K562 (cell line): ENCODE results near the gene CARM1. TPM values are rescaled to one million over a fixed set of nuclear protein-coding genes. Genes with fewer than 3 reads are reported as not detected.

Experiments used
- ATAC-seq: fragments of 200-7000 bp; cut with Tn5 transposase; 3 replicates; pipeline ENCODE4 v1.9.1; 2020; ENCODE audit warnings: moderate library complexity
- BruUV-seq: library from RNA; stranded (reverse); fragments of 400-500 nt; replicated peaks from 2 replicates; lab custom pipeline; 2021; lab: Mats Ljungman, UMichigan
- CTCF ChIA-PET: fragments of 300-600 bp; formaldehyde crosslinking; extraction: SDS; loops from one replicate; lab custom pipeline; 2021; ENCODE audit warnings: low intra/inter-chr PET ratio; lab: Yijun Ruan, JAX
- POLR2A ChIA-PET: fragments of 300-600, 350-650 bp; sonication (Branson Sonifier 250); formaldehyde crosslinking; extraction: SDS; loops from one replicate; lab custom pipeline; 2021; ENCODE audit warnings: antibody characterized with exemption, inconsistent platforms; lab: Yijun Ruan, JAX
- DNase-seq, 4 experiments: peaks; one replicate each; pipeline versions ENCODE4 v3.0.0 to v3.0.0-alpha.2; 2011 to 2018; ENCODE audit warnings: low spot score in 3 of 4, mixed read lengths in 3 of 4; ENCODE audit errors: extremely low read depth in 1 of 4
- FAIRE-seq: peaks from 2 replicates; lab custom pipeline; 2011; peaks lifted over from hg19 to GRCh38; lab: Jason Lieb, UNC
- H2AFZ ChIP-seq: 2 replicates; pipeline ENCODE4 v1.6.0; 2011; ENCODE audit warnings: low read depth, low read length, control low read depth, inconsistent platforms
- H3K27ac ChIP-seq: fragments of 200-600 bp; 3 replicates; pipeline ENCODE4 v1.8.0; 2011; ENCODE audit warnings: low read depth, mild to moderate bottlenecking, control low read depth, inconsistent platforms, low read length, moderate library complexity, mixed read lengths; ENCODE audit errors: extremely low read depth
- H3K27me3 ChIP-seq, 2 experiments: fragments of 300-600 bp in 1 of 2; 2 replicates in 1 of 2; 3 replicates in 1 of 2; pipeline versions ENCODE4 v1.6.0 to v1.8.0; 2011; ENCODE audit warnings: inconsistent platforms in 2 of 2, low read length in 2 of 2, mild to moderate bottlenecking in 1 of 2, mixed read lengths in 1 of 2, moderate library complexity in 1 of 2; ENCODE audit not compliant: control insufficient read depth in 2 of 2, insufficient read depth in 2 of 2
- H3K36me3 ChIP-seq: fragments of 300-600 bp; 3 replicates; pipeline ENCODE4 v1.8.0; 2011; ENCODE audit warnings: mild to moderate bottlenecking, low read length, inconsistent platforms; ENCODE audit not compliant: control insufficient read depth, insufficient read depth
- H3K4me1 ChIP-seq, 2 experiments: fragments of 200-600 bp in 1 of 2; replicated peaks in 1 of 2; 2 replicates in 1 of 2; 3 replicates in 1 of 2; pipeline versions ENCODE4 v1.5.1 to v1.8.0; 2011; ENCODE audit warnings: inconsistent platforms in 2 of 2, low read length in 2 of 2, mild to moderate bottlenecking in 1 of 2, mixed read lengths in 1 of 2, moderate library complexity in 1 of 2; ENCODE audit not compliant: control insufficient read depth in 2 of 2, insufficient read depth in 2 of 2
- H3K4me2 ChIP-seq: 2 replicates; pipeline ENCODE4 v1.6.1; 2011; ENCODE audit warnings: low read length, control low read depth, inconsistent platforms, mixed read lengths; ENCODE audit not compliant: insufficient read depth
- H3K4me3 ChIP-seq: fragments of 200-600 bp; sonication (generic), shearing (Covaris generic); 2 replicates; pipeline ENCODE4 v1.5.1; 2016; ENCODE audit warnings: control low read depth, inconsistent platforms
- H3K79me2 ChIP-seq: fragments of 200-600 bp; 3 replicates; pipeline ENCODE4 v1.8.0; 2011; ENCODE audit warnings: low read length, inconsistent platforms; ENCODE audit not compliant: control insufficient read depth, insufficient read depth
- H3K9ac ChIP-seq, 2 experiments: 2 replicates each; pipeline versions ENCODE4 v1.6.0 to v1.6.1; 2011; ENCODE audit warnings: low read depth in 2 of 2, low read length in 2 of 2, control low read depth in 1 of 2, inconsistent platforms in 1 of 2, mild to moderate bottlenecking in 1 of 2, mixed read lengths in 1 of 2; ENCODE audit not compliant: insufficient read depth in 1 of 2
- H3K9me1 ChIP-seq: one replicate; pipeline ENCODE4 v1.6.0; 2011; ENCODE audit warnings: inconsistent platforms, mild to moderate bottlenecking, low read length, moderate library complexity; ENCODE audit not compliant: control insufficient read depth, insufficient read depth
- H3K9me3 ChIP-seq: replicated peaks from 2 replicates; pipeline ENCODE4 v1.5.1; 2011; ENCODE audit warnings: low read depth, low read length, inconsistent platforms; ENCODE audit not compliant: control insufficient read depth, insufficient read depth
- H4K20me1 ChIP-seq: replicated peaks from 2 replicates; pipeline ENCODE4 v1.6.1; 2011; ENCODE audit warnings: low read length, inconsistent platforms, mixed read lengths; ENCODE audit not compliant: control insufficient read depth, insufficient read depth
- ADNP ChIP-seq: fragments of 200-800 bp; sonication (Bioruptor generic); IDR thresholded peaks from 2 replicates; pipeline ENCODE4 v1.6.1; 2016; ENCODE audit warnings: missing genetic modification characterization, missing compliant biosample characterization
- CBX1 ChIP-seq: sonication (generic); IDR thresholded peaks from 2 replicates; pipeline ENCODE4 v1.6.1; 2016; ENCODE audit warnings: antibody characterized with exemption, low read depth, mild to moderate bottlenecking
- CHD4 ChIP-seq: fragments of 200-600 bp; sonication (generic); IDR thresholded peaks from 3 replicates; pipeline ENCODE4 v1.6.1; 2012; ENCODE audit warnings: low read depth, mild to moderate bottlenecking, mixed read lengths, low read length, inconsistent platforms; ENCODE audit not compliant: insufficient read depth, insufficient replicate concordance, poor library complexity, severe bottlenecking
- U2AF2 ChIP-seq: fragments of 200-400 bp; formaldehyde crosslinking; optimal IDR thresholded peaks from 2 replicates; pipeline ENCODE3; 2017; ENCODE audit warnings: low read depth, mild to moderate bottlenecking, low read length
- ZEB2 ChIP-seq: fragments of 450-650 bp; IDR thresholded peaks from 2 replicates; pipeline ENCODE4 v1.6.1; 2016
- ZKSCAN8 ChIP-seq: fragments of 200-800 bp; sonication (Bioruptor generic); IDR thresholded peaks from 2 replicates; pipeline ENCODE4 v1.6.1; 2016; ENCODE audit warnings: missing genetic modification characterization, missing compliant biosample characterization
- WGBS: fragments of 100-300 bp; shearing (Covaris generic); methylation state at CpG from one replicate; pipeline ENCODE4 v1.1.6; 2016; ENCODE audit warnings: low coverage, mixed read lengths; ENCODE audit not compliant: insufficient coverage; ENCODE audit errors: missing lambda C conversion rate; 5-methylcytosine and 5-hydroxymethylcytosine counted together
- in situ Hi-C: fragments of 300-500 bp; cut with MboI; formaldehyde crosslinking; loops from 4 replicates; pipeline ENCODE4 v1.15.0; 2018; ENCODE audit warnings: inconsistent platforms, mixed read lengths
- intact Hi-C: fragments of 100-400 bp; cut with micrococcal nuclease; formaldehyde crosslinking; loops from 2 replicates; pipeline ENCODE4 v1.14.2; 2022
- polyA plus RNA-seq, 8 experiments: library from polyadenylated mRNA; depleted of rRNA in 4 of 8; stranded (reverse) in 5 of 8; unstranded in 3 of 8; fragments of >200 nt; fragmentation: Nextera tagmentation in 2 of 8; fragmentation: Illumina TruSeq in 1 of 8; extraction: Ambion mirVana in 2 of 8; extraction: Trizol in 1 of 8; gene quantifications; 2 replicates each; pipeline versions ENCODE4 v1.2.1 to v1.2.3, GENCODE V29; 2011 to 2014; ENCODE audit warnings: inconsistent platforms in 1 of 8, missing spikeins in 1 of 8
- total RNA-seq, 7 experiments: library from RNA; depleted of rRNA in 6 of 7; stranded (reverse); fragments of >200 nt in 6 of 7; fragmentation: Illumina TruSeq in 2 of 7; extraction: Trizol in 2 of 7; gene quantifications; 2 replicates each; pipeline versions ENCODE4 v1.2.1 to v1.2.3, GENCODE V29; 2011 to 2021; ENCODE audit warnings: low replicate concordance in 1 of 7
- TF ChIP-seq, protein P1 (sequence below), 3 experiments: IDR thresholded peaks in 2 of 3; conservative IDR thresholded peaks in 1 of 3; 2 replicates each; pipeline ENCODE4 v1.5.1; 2011 to 2012; ENCODE audit warnings: low read length in 3 of 3, mild to moderate bottlenecking in 3 of 3, control low read depth in 2 of 3, improper control_type of control experiment in 1 of 3, inconsistent platforms in 1 of 3, low read depth in 1 of 3, mixed read lengths in 1 of 3, moderate library complexity in 1 of 3; ENCODE audit not compliant: insufficient read depth in 2 of 3
- TF ChIP-seq, protein P2 (sequence below): sonication (generic); formaldehyde crosslinking; IDR thresholded peaks from 2 replicates; pipeline ENCODE4 v1.9.0; 2022; ENCODE audit warnings: mild to moderate bottlenecking, missing genetic modification reagents
- TF ChIP-seq, protein P3 (sequence below): sonication (generic); formaldehyde crosslinking; IDR thresholded peaks from 2 replicates; pipeline ENCODE4 v1.8.0; 2022; ENCODE audit warnings: mild to moderate bottlenecking, missing genetic modification reagents

The CARM1 gene
- total and polyA plus RNA-seq, 9 of the 15 experiments (the other 6 are each of a cell fraction or from before 2014, with no cell fraction given), result 0.36 to 86.0 (median 29.7) TPM

DNA sequence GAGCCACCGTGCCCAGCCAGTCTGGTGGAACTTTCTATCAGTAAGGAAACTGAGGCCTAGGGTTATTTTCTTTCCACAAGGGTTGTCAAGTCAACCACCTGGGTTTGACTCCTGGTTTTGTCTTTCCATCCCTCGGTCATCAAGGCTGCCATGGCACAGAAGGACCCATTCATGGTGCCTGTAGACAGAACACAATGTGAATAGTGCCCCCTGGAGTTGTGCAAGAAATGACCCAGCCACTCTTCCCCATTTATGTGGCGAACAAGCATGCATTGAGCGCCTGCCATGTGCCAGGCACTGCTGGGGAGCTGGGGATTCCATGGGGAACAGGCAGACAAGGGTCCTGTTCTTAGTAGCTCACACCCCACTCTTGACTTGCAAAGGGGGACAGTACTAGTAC, 93.5 kb downstream of the CARM1 start:
- Histone ChIP-seq H3K27me3 (no peaks in the 10 kb centered on the region), H3K4me2 (0 out of 2 replicates have a peak overlapping the region, but pooled peaks have one; percentile 11), H3K4me3 (no peak overlapping the region), H3K9me3 (no peaks in the 10 kb centered on the region), H3K9ac (no peak overlapping the region), H3K36me3 (peaks cover 25% of the 10 kb centered on the region; the same call in 2 of the 3 replicates), H3K79me2 (peaks cover 92% of the 10 kb centered on the region), H2AFZ (no peak overlapping the region), H3K4me1 (peaks cover 26 to 42% of the 10 kb centered on the region in 2 experiments), H3K27ac (no peak overlapping the region), H4K20me1 (peaks cover 24% of the 10 kb centered on the region), H3K9me1 (peaks cover 8% of the 10 kb centered on the region)
- FAIRE-seq (no peak), DNase-seq (peak in 1 of 4 experiments; percentile 6), ATAC-seq (no peak)
- BruUV-seq, result no TSS peak
- in situ Hi-C loops (no loop called here), intact Hi-C loops (no loop called here)
- CTCF ChIA-PET, result no interaction called here
- 86% methylated on average over 4 of the region's 4 CpGs for WGBS
- TF ChIP-seq CHD4 (peak; percentile 55), ADNP (peak; percentile 62; the same call in 1 of the 2 replicates), ZKSCAN8 (CRISPR knock-in tag) (no peak), CBX1 (peak; percentile 80; the same call in 1 of the 2 replicates), ZEB2 (no peak), U2AF2 (no peak)
- TF ChIP-seq, protein P1, sequence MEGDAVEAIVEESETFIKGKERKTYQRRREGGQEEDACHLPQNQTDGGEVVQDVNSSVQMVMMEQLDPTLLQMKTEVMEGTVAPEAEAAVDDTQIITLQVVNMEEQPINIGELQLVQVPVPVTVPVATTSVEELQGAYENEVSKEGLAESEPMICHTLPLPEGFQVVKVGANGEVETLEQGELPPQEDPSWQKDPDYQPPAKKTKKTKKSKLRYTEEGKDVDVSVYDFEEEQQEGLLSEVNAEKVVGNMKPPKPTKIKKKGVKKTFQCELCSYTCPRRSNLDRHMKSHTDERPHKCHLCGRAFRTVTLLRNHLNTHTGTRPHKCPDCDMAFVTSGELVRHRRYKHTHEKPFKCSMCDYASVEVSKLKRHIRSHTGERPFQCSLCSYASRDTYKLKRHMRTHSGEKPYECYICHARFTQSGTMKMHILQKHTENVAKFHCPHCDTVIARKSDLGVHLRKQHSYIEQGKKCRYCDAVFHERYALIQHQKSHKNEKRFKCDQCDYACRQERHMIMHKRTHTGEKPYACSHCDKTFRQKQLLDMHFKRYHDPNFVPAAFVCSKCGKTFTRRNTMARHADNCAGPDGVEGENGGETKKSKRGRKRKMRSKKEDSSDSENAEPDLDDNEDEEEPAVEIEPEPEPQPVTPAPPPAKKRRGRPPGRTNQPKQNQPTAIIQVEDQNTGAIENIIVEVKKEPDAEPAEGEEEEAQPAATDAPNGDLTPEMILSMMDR (IDR thresholded peaks at IDR 0.05 in 2 of 3, conservative IDR thresholded peaks at IDR 0.05 in 1 of 3; ENCODE audit: insufficient read depth in 2 of 3, low read depth in 1 of 3, low read length in 3 of 3), result peak in 2 of 3 experiments; percentile 21 to 57; a peak in 2 of 6 replicates
- TF ChIP-seq, protein P2, sequence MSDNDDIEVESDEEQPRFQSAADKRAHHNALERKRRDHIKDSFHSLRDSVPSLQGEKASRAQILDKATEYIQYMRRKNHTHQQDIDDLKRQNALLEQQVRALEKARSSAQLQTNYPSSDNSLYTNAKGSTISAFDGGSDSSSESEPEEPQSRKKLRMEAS (CRISPR knock-in tag), result 0 out of 2 replicates have a peak, but pooled peaks have one; percentile 24
- TF ChIP-seq, protein P3, sequence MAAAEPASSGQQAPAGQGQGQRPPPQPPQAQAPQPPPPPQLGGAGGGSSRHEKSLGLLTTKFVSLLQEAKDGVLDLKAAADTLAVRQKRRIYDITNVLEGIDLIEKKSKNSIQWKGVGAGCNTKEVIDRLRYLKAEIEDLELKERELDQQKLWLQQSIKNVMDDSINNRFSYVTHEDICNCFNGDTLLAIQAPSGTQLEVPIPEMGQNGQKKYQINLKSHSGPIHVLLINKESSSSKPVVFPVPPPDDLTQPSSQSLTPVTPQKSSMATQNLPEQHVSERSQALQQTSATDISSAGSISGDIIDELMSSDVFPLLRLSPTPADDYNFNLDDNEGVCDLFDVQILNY (CRISPR knock-in tag), result 0 out of 2 replicates have a peak, but pooled peaks have one; percentile 32
- POLR2A ChIA-PET, result interaction anchor here (0.5 to 0.8 kb wide), 2 partner anchors 10 to 201 kb away, joined by 3 to 4 read pairs; no protein-coding TSS in a partner anchor
